HEK293T (cell line): ENCODE measurements around the gene PRAMEF33.
"Not testable (repeated sequence)": the region's sequence is repeated elsewhere in the genome, so short reads cannot be mapped to it uniquely, and the experiment has no call there.

Experiments used
- ARNT ChIP-seq: fragments of 450-650 bp; IDR thresholded peaks from 2 replicates; pipeline ENCODE4 v1.6.1; 2017; ENCODE audit warnings: mild to moderate bottlenecking
- BHLHE40 ChIP-seq: fragments of 450-650 bp; IDR thresholded peaks from 2 replicates; pipeline ENCODE4 v1.6.1; 2016; ENCODE audit warnings: mild to moderate bottlenecking, moderate library complexity, borderline replicate concordance
- SP1 ChIP-seq: fragments of 450-650 bp; IDR thresholded peaks from 2 replicates; pipeline ENCODE4 v1.6.1; 2017

DNA sequence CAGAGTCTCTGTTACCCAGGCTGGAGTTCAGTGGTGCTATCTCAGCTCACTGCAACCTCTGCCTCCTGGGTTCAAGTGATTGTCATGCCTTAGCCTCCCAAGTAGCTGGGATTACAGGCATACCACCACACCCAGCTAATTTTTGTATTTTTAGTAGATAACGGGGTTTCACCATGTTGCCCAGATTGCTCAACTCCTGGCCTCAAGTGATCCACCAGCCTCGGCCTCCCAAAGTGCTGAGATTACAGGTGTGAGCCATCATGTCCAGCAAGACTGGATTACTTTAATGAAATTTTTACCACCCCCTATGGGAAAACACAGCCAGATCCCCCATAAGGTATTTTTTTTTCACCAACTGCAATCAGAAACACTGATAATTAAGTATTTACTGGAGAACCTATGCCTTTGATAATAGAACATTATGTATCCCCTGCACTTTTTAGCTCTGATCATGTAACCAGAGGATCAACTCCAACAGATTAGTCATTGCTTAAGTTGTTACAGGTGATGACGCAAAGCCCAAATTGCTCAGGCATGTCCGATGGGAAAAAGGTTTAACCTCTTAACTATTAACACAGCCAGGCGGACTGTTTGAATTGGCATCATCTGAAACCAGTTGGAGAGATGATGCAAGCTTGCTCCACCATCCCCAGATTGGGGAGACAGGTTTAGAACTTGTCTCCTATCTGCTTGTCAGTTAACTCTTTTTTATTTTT, 6.0 kb upstream of the PRAMEF33 start:
- TF ChIP-seq BHLHE40, SP1, ARNT: not testable (repeated sequence)
